Brain microvascular endothelial cell (primary cell): ENCODE data around the gene NBR1.
A peak's percentile ranks its signal among the peaks of the same experiment; 100 is the strongest.
"Not testable (repeated sequence)": the region's sequence is repeated elsewhere in the genome, so short reads cannot be mapped to it uniquely, and the experiment has no call there.

Experiments
- DNase-seq: peaks from one replicate; pipeline ENCODE4 v3.0.0-alpha.2; 2020
- H3K27ac ChIP-seq: fragments of 250-450 bp; sonication (Bioruptor Pico); 2 replicates; pipeline ENCODE4 v1.5.1; 2020; ENCODE audit warnings: mild to moderate bottlenecking, moderate library complexity
- H3K27me3 ChIP-seq: fragments of 250-450 bp; sonication (Bioruptor Pico); replicated peaks from 2 replicates; pipeline ENCODE4 v1.5.1; 2020; ENCODE audit warnings: mild to moderate bottlenecking
- H3K36me3 ChIP-seq: fragments of 250-450 bp; sonication (Bioruptor Pico); replicated peaks from 2 replicates; pipeline ENCODE4 v1.5.1; 2020; ENCODE audit warnings: mild to moderate bottlenecking
- H3K4me3 ChIP-seq: 2 replicates; pipeline ENCODE4 v1.5.1; 2011; ENCODE audit warnings: low read depth, mild to moderate bottlenecking, control low read depth, low read length, moderate library complexity
- in situ Hi-C: cut with HindIII; loops from 2 replicates; pipeline ENCODE4 v1.10.0; 2017; ENCODE audit warnings: low sequenced_read_pairs, low pct_ligation_motif_present
- TF ChIP-seq, protein P1 (sequence below): IDR thresholded peaks from 2 replicates; pipeline ENCODE4 v1.5.1; 2011; ENCODE audit warnings: low read depth, mild to moderate bottlenecking, moderate library complexity, low read length, control low read depth, inconsistent platforms; ENCODE audit errors: missing control alignments

NBR1 gene

DNA sequence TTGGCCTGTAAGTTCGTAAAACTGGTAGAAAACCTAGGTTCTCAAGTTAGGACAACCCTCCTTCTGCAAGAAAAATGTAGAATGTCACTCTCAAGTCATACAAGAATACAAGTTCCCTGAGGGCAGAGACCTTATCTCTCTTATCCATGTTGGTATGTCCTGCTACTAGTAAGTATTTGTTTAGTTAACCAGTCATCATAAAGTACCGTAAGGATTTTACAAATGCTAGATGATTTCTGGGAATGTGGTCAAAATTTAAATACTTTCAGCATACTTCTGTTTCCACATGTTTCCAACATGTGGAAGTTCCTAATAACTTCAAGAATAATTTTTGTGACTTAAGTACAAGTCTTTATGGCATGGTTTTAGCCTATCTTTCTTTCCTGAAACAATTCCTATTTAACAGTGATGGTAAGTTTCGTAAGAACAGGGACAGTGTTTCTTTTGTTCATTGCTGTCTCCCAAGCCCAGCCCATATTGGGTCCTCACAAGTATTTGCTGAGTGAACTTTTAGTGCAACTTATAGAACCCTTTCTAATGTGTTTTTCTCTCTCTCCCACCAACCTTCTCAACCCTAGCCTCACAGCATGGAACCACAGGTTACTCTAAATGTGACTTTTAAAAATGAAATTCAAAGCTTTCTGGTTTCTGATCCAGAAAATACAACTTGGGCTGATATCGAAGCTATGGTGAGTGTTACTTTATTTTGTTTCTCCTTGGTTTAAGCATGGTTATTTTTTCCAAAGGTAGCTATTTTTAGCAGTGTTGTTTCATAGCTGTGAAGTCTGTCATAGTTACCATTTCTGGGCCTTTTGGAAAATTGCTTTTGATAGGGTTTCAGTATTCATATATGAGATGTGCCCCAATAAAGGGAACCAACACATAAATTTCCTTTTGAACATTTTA, 4.5 kb downstream of the NBR1 start:
- DNase-seq: peak; percentile 33
- Histone ChIP-seq H3K36me3 (peaks cover 27% of the 10 kb centered on the region), H3K4me3 (no peak overlapping the region), H3K27ac (peak overlapping the region; percentile 71), H3K27me3 (no peaks in the 10 kb centered on the region)
- TF ChIP-seq, protein P1, sequence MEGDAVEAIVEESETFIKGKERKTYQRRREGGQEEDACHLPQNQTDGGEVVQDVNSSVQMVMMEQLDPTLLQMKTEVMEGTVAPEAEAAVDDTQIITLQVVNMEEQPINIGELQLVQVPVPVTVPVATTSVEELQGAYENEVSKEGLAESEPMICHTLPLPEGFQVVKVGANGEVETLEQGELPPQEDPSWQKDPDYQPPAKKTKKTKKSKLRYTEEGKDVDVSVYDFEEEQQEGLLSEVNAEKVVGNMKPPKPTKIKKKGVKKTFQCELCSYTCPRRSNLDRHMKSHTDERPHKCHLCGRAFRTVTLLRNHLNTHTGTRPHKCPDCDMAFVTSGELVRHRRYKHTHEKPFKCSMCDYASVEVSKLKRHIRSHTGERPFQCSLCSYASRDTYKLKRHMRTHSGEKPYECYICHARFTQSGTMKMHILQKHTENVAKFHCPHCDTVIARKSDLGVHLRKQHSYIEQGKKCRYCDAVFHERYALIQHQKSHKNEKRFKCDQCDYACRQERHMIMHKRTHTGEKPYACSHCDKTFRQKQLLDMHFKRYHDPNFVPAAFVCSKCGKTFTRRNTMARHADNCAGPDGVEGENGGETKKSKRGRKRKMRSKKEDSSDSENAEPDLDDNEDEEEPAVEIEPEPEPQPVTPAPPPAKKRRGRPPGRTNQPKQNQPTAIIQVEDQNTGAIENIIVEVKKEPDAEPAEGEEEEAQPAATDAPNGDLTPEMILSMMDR: no peak
- in situ Hi-C loops: no loop called here

DNA sequence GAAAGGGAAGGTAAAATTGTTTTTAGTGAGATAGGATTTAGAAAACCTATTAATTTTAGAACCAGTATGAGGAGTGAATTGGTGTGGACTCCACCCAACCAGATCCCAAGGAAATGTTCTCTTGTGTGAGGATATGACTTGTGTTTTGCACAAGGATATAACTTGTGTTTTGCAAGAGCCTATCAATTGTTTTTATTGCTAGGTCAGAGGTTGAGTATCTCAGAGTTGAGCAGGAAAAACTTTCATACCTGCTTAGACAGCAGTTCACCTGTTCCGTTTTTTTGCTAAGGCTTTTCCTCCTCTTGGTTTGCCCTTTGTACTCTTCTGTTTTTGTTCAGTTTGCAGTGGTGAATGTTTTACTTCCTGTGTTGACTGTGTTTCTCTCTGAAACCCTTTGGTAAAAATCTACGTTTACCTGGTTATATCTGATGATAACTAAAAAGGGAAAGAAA, 5.1 kb downstream of the NBR1 start:
- H3K36me3 ChIP-seq: peaks cover 31% of the 10 kb centered on the region
- DNase-seq: no peak

DNA sequence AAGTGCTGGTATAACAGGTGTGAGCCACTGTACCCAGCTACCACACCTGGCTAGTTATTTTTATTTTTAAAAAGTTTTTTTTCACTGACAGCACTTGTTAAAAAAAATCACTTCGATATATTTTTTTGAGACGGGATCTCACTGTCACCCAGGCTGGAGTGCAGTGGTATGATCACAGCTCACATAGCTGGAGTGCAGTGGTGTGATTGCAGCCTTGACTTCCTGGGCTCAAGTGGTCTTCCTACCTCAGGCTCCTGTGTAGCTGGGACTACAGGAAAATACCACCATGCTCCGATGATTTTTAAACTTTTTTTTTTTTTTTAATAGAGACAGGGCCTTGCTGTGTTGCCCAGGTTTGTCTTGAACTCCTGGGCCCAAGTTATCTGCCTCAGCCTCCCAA, 12.9 kb downstream of the NBR1 start:
- TF ChIP-seq, protein P1: no peak
- DNase-seq: no peak
- H3K4me3 ChIP-seq: no peak overlapping the region
- in situ Hi-C loops: no loop called here
- peaks cover 44% of the 10 kb centered on the region for H3K36me3 ChIP-seq
- H3K27me3 ChIP-seq: no peaks in the 10 kb centered on the region
- no peak overlapping the region for H3K27ac ChIP-seq

More for the DNA sequence above, 5.1 kb downstream of the NBR1 start:
- in situ Hi-C loops: no loop called here
- Histone ChIP-seq H3K27me3 (no peaks in the 10 kb centered on the region), H3K27ac (peak overlapping the region; percentile 71), H3K4me3 (no peak overlapping the region)
- TF ChIP-seq, protein P1: no peak

DNA sequence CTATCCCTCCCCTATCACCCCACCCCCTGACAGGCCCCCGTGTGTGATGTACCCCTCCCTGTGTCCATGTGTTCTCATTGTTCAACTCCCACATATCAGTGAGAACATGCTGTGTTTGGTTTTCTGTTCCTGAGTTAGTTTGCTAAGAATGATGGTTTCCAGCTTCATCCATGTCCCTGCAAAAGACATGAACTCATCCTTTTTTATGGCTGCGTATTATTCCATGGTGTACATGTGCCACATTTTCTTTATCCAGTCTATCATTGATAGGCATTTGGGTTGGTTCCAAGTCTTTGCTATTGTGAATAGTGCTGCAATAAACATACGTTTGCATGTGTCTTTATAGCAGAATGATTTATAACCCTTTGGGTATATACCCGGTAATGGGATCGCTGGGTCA, 15.6 kb downstream of the NBR1 start:
- H3K36me3 ChIP-seq: peaks cover 55% of the 10 kb centered on the region
- in situ Hi-C loops, DNase-seq, H3K4me3 ChIP-seq, H3K27ac ChIP-seq, H3K27me3 ChIP-seq: not testable (repeated sequence)

DNA sequence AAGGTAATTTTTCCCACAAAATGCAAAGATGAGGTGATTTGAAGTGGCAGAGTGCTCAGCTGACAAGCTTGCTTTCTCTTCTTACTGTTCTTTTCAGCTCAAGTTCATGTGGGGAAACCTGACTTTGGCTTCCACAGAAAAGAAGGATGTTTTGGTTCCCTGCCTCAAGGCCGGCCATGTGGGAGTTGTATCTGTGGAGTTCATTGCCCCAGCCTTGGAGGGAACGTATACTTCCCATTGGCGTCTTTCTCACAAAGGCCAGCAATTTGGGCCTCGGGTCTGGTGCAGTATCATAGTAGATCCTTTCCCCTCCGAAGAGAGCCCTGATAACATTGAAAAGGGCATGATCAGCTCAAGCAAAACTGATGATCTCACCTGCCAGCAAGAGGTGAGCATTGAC, 22.2 kb downstream of the NBR1 start:
- in situ Hi-C loops: no loop called here
- TF ChIP-seq, protein P1: no peak
- Histone ChIP-seq H3K4me3 (no peak overlapping the region), H3K36me3 (peaks cover 90% of the 10 kb centered on the region), H3K27ac (no peak overlapping the region), H3K27me3 (no peaks in the 10 kb centered on the region)
- no peak for DNase-seq

DNA sequence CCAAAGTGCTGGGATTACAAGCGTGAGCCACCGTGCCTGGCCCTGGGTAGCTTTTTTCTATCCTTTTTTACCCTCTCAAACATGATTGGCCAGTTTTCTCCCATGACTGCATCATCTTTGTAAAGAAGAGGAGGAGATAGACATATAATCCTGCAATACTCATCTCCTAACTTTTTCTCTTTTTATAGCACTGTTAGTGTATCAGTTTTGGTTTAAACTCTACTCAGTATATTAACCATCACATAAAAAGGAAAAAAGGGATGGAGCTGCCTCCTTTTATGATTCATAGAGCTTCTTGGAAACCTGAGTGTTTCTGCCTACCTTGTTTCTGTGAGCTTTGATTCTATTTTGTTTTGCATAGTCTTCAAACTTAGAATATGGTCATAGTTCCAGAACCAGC, 28.6 kb downstream of the NBR1 start:
- DNase-seq: no peak
- Histone ChIP-seq H3K27ac (no peak overlapping the region), H3K36me3 (peaks cover 75% of the 10 kb centered on the region), H3K4me3 (no peak overlapping the region), H3K27me3 (no peaks in the 10 kb centered on the region)
- TF ChIP-seq, protein P1: no peak
- in situ Hi-C loops: no loop called here
